GM11168 (cell line): ENCODE measurements around the gene ERVH48-1.
"Not testable (repeated sequence)": the region's sequence is repeated elsewhere in the genome, so short reads cannot be mapped to it uniquely, and the experiment has no call there.

Experiments
- in situ Hi-C: fragments of 300-500 bp; cut with MboI; formaldehyde crosslinking; loops from one replicate; pipeline ENCODE4 v1.12.0; 2022; ENCODE audit warnings: low sequenced_read_pairs; ENCODE audit not compliant: unreplicated experiment

The ERVH48-1 gene

GRCh38 chr21:42939582-42940413 is 14.4 kb upstream of the ERVH48-1 start:
- in situ Hi-C loops = no loop called here

GRCh38 chr21:42938606-42938995 is 13.2 kb upstream of the ERVH48-1 start:
- in situ Hi-C loops = not testable (repeated sequence)

GRCh38 chr21:42937960-42938605 is 12.7 kb upstream of the ERVH48-1 start:
- in situ Hi-C loops = no loop called here

GRCh38 chr21:42937034-42937940 is 11.9 kb upstream of the ERVH48-1 start:
- in situ Hi-C loops = not testable (repeated sequence)

- in situ Hi-C loops = not testable (repeated sequence)
Measured at GRCh38 chr21:42936360-42936759, 10.9 kb upstream of the ERVH48-1 start.

- in situ Hi-C loops = not testable (repeated sequence)
Measured at GRCh38 chr21:42933973-42934372, 8.5 kb upstream of the ERVH48-1 start.

- in situ Hi-C loops = not testable (repeated sequence)
Measured at GRCh38 chr21:42933137-42933970, 7.9 kb upstream of the ERVH48-1 start.

- in situ Hi-C loops = not testable (repeated sequence)
Measured at GRCh38 chr21:42932378-42933136, 7.1 kb upstream of the ERVH48-1 start.

GRCh38 chr21:42931560-42932235 is 6.3 kb upstream of the ERVH48-1 start:
- in situ Hi-C loops = no loop called here

- in situ Hi-C loops = loop anchor here (5.0 kb wide), 1 partner anchor 47 kb away; no protein-coding TSS in a partner anchor
Measured at GRCh38 chr21:42929969-42930368, 4.5 kb upstream of the ERVH48-1 start.

GRCh38 chr21:42927474-42928200 is 2.2 kb upstream of the ERVH48-1 start:
- in situ Hi-C loops = loop anchor here (5.0 kb wide), 1 partner anchor 50 kb away; no protein-coding TSS in a partner anchor

- in situ Hi-C loops = loop anchor here (25.0 kb wide), 1 partner anchor 188 kb away; the partner anchor contains the start of gene U2AF1
Measured at GRCh38 chr21:42924433-42924751, 1.0 kb downstream of the ERVH48-1 start.

- in situ Hi-C loops = loop anchor here (25.0 kb wide), 1 partner anchor 189 kb away; the partner anchor contains the start of gene U2AF1
Measured at GRCh38 chr21:42923553-42924432, 1.6 kb downstream of the ERVH48-1 start.

- in situ Hi-C loops = loop anchor here (25.0 kb wide), 1 partner anchor 189 kb away; the partner anchor contains the start of gene U2AF1
Measured at GRCh38 chr21:42922918-42923317, 2.5 kb downstream of the ERVH48-1 start.

- in situ Hi-C loops = loop anchor here (25.0 kb wide), 1 partner anchor 190 kb away; the partner anchor contains the start of gene U2AF1
Measured at GRCh38 chr21:42921927-42922326, 3.5 kb downstream of the ERVH48-1 start.

- in situ Hi-C loops = loop anchor here (25.0 kb wide), 1 partner anchor 194 kb away; the partner anchor contains the start of gene U2AF1
Measured at GRCh38 chr21:42918291-42918690, 7.1 kb downstream of the ERVH48-1 start.
